ENCODE data around the gene AGTPBP1. TPM values are rescaled to one million over a fixed set of nuclear protein-coding genes. Genes with fewer than 3 reads are reported as not detected.

The AGTPBP1 gene
- total and polyA plus RNA-seq, 2 donors, result 15.9 to 34.7 TPM

DNA sequence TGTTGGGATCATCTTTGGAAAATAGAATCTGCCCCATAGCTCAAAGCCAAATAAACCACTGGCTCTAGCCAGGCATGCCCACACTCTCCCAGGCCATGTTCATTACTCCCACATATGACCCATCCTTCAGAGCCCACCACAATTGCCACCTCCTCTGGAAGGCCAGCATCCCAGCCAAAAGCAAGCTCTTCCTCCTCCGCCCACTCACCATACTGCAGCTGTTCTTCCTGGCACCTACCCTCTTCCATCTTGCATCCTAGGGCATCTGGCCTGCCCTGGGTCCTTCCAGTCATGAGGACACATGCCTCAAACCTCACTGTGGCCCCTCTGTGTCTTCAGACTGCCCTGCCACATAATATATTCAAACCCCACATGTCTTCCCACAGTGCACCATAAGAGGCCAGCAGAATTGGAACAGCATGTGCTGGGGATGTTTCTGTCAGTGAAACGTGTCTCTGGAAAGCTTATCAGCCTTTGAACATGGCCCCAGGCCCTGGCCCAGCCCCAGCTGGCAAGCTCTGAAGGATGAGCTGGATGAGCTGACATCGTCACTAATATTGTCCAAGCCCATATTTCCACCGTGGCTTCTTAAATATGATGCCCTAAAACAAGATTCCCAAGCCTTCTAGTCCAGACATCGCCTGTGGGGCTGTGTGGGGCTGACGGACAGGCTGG, 230.8 kb downstream of the AGTPBP1 start:
- Histone ChIP-seq H3K9me3 (ENCODE audit: control insufficient read depth in 2 of 2, insufficient read depth in 1 of 2, low read length in 1 of 2) (no peaks in the 10 kb centered on the region), H3K4me3 (ENCODE audit: low read length in 2 of 2) (no peak overlapping the region), H3K36me3 (ENCODE audit: control insufficient read depth in 2 of 2, insufficient read depth in 2 of 2, low read length in 1 of 2) (no peaks in the 10 kb centered on the region), H3K27me3 (ENCODE audit: control insufficient read depth in 2 of 2, insufficient read depth in 1 of 2, low read length in 1 of 2) (no peaks in the 10 kb centered on the region), H3K4me1 (ENCODE audit: control insufficient read depth in 2 of 2, insufficient read depth in 2 of 2, low read length in 2 of 2) (no peaks in the 10 kb centered on the region), H3K27ac (ENCODE audit: low read depth in 1 of 2, low read length in 1 of 2) (no peak overlapping the region)
- WGBS, result 86% methylated on average over 6 of the region's 6 CpGs
- DNase-seq (ENCODE audit: low read depth in 6 of 9, low spot score in 9 of 9), result no peak

DNA sequence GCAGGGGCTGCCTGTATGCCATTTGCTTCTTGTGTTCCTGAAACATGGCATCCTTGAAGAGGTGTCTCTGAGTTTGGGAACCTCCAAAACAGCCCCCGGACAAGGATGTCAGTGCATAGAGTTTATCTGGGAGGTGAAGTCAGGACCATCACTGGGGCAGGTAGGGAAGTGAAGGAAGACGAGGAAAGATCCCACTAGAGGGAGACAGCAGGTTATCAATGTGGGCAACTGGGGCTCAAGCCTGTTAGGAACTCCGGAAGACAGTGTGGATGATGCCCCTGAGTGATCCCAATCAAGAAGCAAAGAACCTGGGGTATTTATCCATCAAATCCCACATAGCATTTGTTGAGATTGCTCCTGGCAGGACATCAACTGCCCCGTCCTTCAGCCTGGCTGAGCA, 233.1 kb downstream of the AGTPBP1 start:
- Histone ChIP-seq H3K27me3 (ENCODE audit: control insufficient read depth in 2 of 2, insufficient read depth in 1 of 2, low read length in 1 of 2) (no peaks in the 10 kb centered on the region), H3K4me1 (ENCODE audit: control insufficient read depth in 2 of 2, insufficient read depth in 2 of 2, low read length in 2 of 2) (no peaks in the 10 kb centered on the region), H3K27ac (ENCODE audit: low read depth in 1 of 2, low read length in 1 of 2) (no peak overlapping the region), H3K4me3 (ENCODE audit: low read length in 2 of 2) (no peak overlapping the region), H3K9me3 (ENCODE audit: control insufficient read depth in 2 of 2, insufficient read depth in 1 of 2, low read length in 1 of 2) (no peaks in the 10 kb centered on the region), H3K36me3 (ENCODE audit: control insufficient read depth in 2 of 2, insufficient read depth in 2 of 2, low read length in 1 of 2) (no peaks in the 10 kb centered on the region)
- 85% methylated on average over 4 of the region's 4 CpGs for whole genome bisulfite sequencing
- no peak for DNase-seq (ENCODE audit: low read depth in 6 of 9, low spot score in 9 of 9)

DNA sequence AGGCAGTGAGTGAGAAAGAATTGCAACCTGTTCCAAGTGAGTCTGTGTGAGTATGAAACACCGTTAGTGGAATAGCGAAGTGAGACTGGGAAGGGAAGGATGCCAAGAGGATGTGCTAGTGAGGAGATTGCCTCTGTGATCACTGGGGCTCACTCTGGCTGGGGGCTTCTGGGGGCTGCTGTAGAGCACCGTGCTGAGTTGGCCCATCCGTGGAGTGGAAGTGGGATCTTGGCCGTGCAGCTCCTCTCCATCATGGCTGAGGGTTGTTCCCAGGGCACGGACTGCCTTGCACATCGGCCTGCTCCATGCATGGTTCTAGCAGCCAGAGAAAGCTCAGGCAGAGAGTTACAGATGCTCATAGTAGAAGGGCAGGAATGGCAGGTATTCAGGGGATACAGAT, 236.1 kb downstream of the AGTPBP1 start:
- DNase-seq (ENCODE audit: low read depth in 6 of 9, low spot score in 9 of 9), result no peak
- H3K4me1 ChIP-seq (ENCODE audit: control insufficient read depth in 2 of 2, insufficient read depth in 2 of 2, low read length in 2 of 2), result no peaks in the 10 kb centered on the region
- no peaks in the 10 kb centered on the region for H3K36me3 ChIP-seq (ENCODE audit: control insufficient read depth in 2 of 2, insufficient read depth in 2 of 2, low read length in 1 of 2)
- H3K9me3 ChIP-seq (ENCODE audit: control insufficient read depth in 2 of 2, insufficient read depth in 1 of 2, low read length in 1 of 2), result no peaks in the 10 kb centered on the region
- no peaks in the 10 kb centered on the region for H3K27me3 ChIP-seq (ENCODE audit: control insufficient read depth in 2 of 2, insufficient read depth in 1 of 2, low read length in 1 of 2)
- no peak overlapping the region for H3K4me3 ChIP-seq (ENCODE audit: low read length in 2 of 2)
- H3K27ac ChIP-seq (ENCODE audit: low read depth in 1 of 2, low read length in 1 of 2), result no peak overlapping the region
- 97% methylated on average over 7 of the region's 7 CpGs for WGBS

DNA sequence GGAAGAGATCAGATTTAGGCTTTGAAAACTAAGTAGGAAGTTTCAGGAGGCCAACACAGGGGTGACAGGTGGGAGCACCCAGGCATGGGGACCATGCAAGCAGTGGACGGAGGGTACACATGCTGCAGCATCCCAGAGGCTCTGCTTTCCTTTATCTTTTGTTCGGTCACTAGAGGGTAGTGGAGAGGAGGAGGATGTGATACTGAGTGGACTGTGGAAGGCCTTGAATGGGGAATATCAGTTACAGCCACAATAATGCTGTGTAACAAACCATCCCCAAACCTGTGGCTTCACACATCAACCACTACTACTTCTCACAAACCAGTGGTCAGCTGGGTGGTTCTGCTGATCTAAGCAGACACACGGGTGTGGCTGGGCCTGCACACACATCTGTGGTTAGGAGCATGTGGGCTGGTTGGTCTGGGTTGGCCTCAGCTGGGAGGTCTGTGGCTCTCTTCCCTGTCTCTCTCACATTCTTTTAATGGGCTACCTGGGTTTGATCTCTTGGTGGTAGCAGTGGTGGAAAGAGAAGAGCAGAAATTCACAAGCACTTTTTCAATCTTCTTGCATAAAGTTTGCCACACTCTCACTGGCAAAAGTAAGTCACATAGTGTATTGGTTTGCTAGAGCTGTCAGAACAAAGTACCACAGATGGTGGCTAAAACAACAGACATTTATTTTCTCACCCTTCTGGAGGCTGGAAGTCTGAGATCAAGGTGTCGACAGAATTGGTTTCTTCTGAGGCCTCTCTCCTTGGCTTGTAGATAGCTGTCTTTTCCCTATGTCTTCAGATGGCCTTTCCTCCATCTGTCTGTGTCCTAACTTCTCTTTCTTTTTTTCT, 238.7 kb downstream of the AGTPBP1 start:
- Histone ChIP-seq H3K4me3 (ENCODE audit: low read length in 2 of 2) (no peak overlapping the region), H3K27me3 (ENCODE audit: control insufficient read depth in 2 of 2, insufficient read depth in 1 of 2, low read length in 1 of 2) (no peaks in the 10 kb centered on the region), H3K9me3 (ENCODE audit: control insufficient read depth in 2 of 2, insufficient read depth in 1 of 2, low read length in 1 of 2) (no peaks in the 10 kb centered on the region), H3K4me1 (ENCODE audit: control insufficient read depth in 2 of 2, insufficient read depth in 2 of 2, low read length in 2 of 2) (no peaks in the 10 kb centered on the region), H3K27ac (ENCODE audit: low read depth in 1 of 2, low read length in 1 of 2) (no peak overlapping the region), H3K36me3 (ENCODE audit: control insufficient read depth in 2 of 2, insufficient read depth in 2 of 2, low read length in 1 of 2) (no peaks in the 10 kb centered on the region)
- 75% methylated on average over 4 of the region's 4 CpGs for WGBS
- DNase-seq (ENCODE audit: low read depth in 6 of 9, low spot score in 9 of 9), result no peak

DNA sequence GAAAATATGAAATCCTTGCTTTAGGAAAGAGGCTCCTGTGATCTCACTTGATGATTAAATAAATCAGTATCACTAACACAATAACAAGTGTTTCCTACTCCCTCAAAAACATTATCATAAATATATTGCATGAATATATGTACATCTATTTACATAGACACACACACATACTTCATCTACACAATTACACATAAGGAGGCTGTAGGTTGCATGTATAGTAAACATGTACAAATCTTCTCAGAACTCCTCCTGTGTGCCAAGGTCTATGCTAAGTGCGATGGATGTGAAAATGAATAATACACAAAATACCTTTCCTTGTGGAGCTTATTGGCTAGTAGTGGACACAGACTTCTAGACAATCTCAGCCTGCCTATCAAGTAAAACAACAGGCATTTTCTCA, 239.9 kb downstream of the AGTPBP1 start:
- no peak overlapping the region for H3K4me3 ChIP-seq (ENCODE audit: low read length in 2 of 2)
- no peaks in the 10 kb centered on the region for H3K36me3 ChIP-seq (ENCODE audit: control insufficient read depth in 2 of 2, insufficient read depth in 2 of 2, low read length in 1 of 2)
- no peak for DNase-seq (ENCODE audit: low read depth in 6 of 9, low spot score in 9 of 9)
- no peaks in the 10 kb centered on the region for H3K4me1 ChIP-seq (ENCODE audit: control insufficient read depth in 2 of 2, insufficient read depth in 2 of 2, low read length in 2 of 2)
- H3K9me3 ChIP-seq (ENCODE audit: control insufficient read depth in 2 of 2, insufficient read depth in 1 of 2, low read length in 1 of 2), result no peaks in the 10 kb centered on the region
- 94% methylated on average over 1 of the region's 1 CpG for WGBS
- no peak overlapping the region for H3K27ac ChIP-seq (ENCODE audit: low read depth in 1 of 2, low read length in 1 of 2)
- H3K27me3 ChIP-seq (ENCODE audit: control insufficient read depth in 2 of 2, insufficient read depth in 1 of 2, low read length in 1 of 2), result no peaks in the 10 kb centered on the region

DNA sequence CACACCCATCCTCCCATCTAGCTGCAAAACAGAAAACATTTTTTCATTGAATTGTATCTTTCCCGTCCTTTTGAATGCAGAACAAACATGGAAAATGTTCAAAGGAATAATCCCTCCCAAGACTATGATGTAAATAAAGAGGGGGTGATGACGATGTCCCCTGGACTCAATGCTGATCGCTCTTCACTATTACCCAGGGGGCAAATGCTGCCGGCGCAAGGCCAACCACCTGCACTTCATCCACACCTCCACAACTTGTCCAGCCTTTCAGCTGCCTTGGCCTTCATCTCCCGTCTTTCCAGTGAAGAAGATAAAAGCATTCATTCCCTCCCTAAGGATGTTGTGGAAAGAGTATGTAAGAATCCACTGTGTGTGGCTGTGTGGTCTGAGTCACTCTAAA, 240.3 kb downstream of the AGTPBP1 start:
- H3K9me3 ChIP-seq (ENCODE audit: control insufficient read depth in 2 of 2, insufficient read depth in 1 of 2, low read length in 1 of 2), result no peaks in the 10 kb centered on the region
- H3K36me3 ChIP-seq (ENCODE audit: control insufficient read depth in 2 of 2, insufficient read depth in 2 of 2, low read length in 1 of 2), result no peaks in the 10 kb centered on the region
- no peaks in the 10 kb centered on the region for H3K4me1 ChIP-seq (ENCODE audit: control insufficient read depth in 2 of 2, insufficient read depth in 2 of 2, low read length in 2 of 2)
- H3K4me3 ChIP-seq (ENCODE audit: low read length in 2 of 2), result no peak overlapping the region
- H3K27me3 ChIP-seq (ENCODE audit: control insufficient read depth in 2 of 2, insufficient read depth in 1 of 2, low read length in 1 of 2), result no peaks in the 10 kb centered on the region
- no peak for DNase-seq (ENCODE audit: low read depth in 6 of 9, low spot score in 9 of 9)
- WGBS, result 95% methylated on average over 6 of the region's 6 CpGs
- no peak overlapping the region for H3K27ac ChIP-seq (ENCODE audit: low read depth in 1 of 2, low read length in 1 of 2)

Other genes with a start within 250 kb of the AGTPBP1 start
- gene NAA35, start 199.2 kb upstream of the AGTPBP1 start, total RNA-seq, result 15.3 TPM
- 13.9 TPM for gene NAA35, start 199.2 kb upstream of the AGTPBP1 start, polyA plus RNA-seq